NB4 (cell line): ENCODE measurements around the gene RNF14.
A peak's percentile ranks its signal among the peaks of the same experiment; 100 is the strongest.

Source experiments
- DNase-seq: peaks from one replicate; pipeline ENCODE4 v3.0.0; 2010; ENCODE audit warnings: low read depth
- H3K4me3 ChIP-seq: one replicate; pipeline ENCODE4 v1.5.1; 2011; ENCODE audit warnings: mild to moderate bottlenecking, low read depth, low read length, moderate library complexity
- CTCF ChIP-seq: IDR thresholded peaks from one replicate; pipeline ENCODE4 v1.5.1; 2012; ENCODE audit warnings: low read depth, low read length
- MAX ChIP-seq: IDR thresholded peaks from 2 replicates; pipeline ENCODE4 v1.6.1; 2011; ENCODE audit warnings: low read depth, low read length
- MYC ChIP-seq: IDR thresholded peaks from 2 replicates; pipeline ENCODE4 v1.6.1; 2011; ENCODE audit warnings: low read depth, low read length
- POLR2A ChIP-seq: IDR thresholded peaks from 2 replicates; pipeline ENCODE4 v1.6.1; 2011; ENCODE audit warnings: mild to moderate bottlenecking; ENCODE audit not compliant: insufficient read length; ENCODE audit errors: extremely low read depth

Gene RNF14

GRCh38 chr5:142012186-142012785 is 43.4 kb downstream of the RNF14 start:
- peak overlapping the region; percentile 49 for H3K4me3 ChIP-seq
- peak; percentile 28 for DNase-seq
- TF ChIP-seq MAX: no peak
- TF ChIP-seq MYC: no peak
- peak; percentile 23 for TF ChIP-seq CTCF
- no peak for TF ChIP-seq POLR2A

GRCh38 chr5:142012792-142013388 is 44.0 kb downstream of the RNF14 start, which contains the start of gene GNPDA1:
GNPDA1 (minus strand) TSS chr5:142013027; CDS start chr5:142012035, 992 bp downstream.
- TF ChIP-seq MAX (peak; percentile 88), MYC (peak; percentile 92), CTCF (no peak), POLR2A (peak; percentile 57)
- H3K4me3 ChIP-seq: peak within 1 kb of the TSS; percentile 49
- peak; percentile 67 for DNase-seq

- no peak for TF ChIP-seq CTCF
- no peak for TF ChIP-seq POLR2A
- no peak for TF ChIP-seq MYC
- TF ChIP-seq MAX: no peak
- no peak for DNase-seq
- H3K4me3 ChIP-seq: no peak overlapping the region
These were observed 45.0 kb downstream of the RNF14 start for GRCh38 chr5:142013734-142014521.

GRCh38 chr5:142014911-142015584 is 46.1 kb downstream of the RNF14 start:
- TF ChIP-seq MAX (0 out of 2 replicates have a peak, but pooled peaks have one; percentile 5), MYC (no peak), POLR2A (no peak), CTCF (peak; percentile 30)
- DNase-seq: peak; percentile 61
- H3K4me3 ChIP-seq: no peak overlapping the region

GRCh38 chr5:142015781-142016533 is 47.1 kb downstream of the RNF14 start:
- TF ChIP-seq POLR2A (no peak), MAX (0 out of 2 replicates have a peak, but pooled peaks have one; percentile 12)
- DNase-seq: peak; percentile 81
- H3K4me3 ChIP-seq: no peak overlapping the region
